NCI-H69 (cell line): Measurements from ENCODE around the gene TMEM202.
A peak's percentile ranks its signal among the peaks of the same experiment; 100 is the strongest.
"Not testable (repeated sequence)": the region's sequence is repeated elsewhere in the genome, so short reads cannot be mapped to it uniquely, and the experiment has no call there.

Experiments used
- DNase-seq: peaks from one replicate; lab custom pipeline; 2025; lab: John Stamatoyannopoulos, UW

The TMEM202 gene

DNA sequence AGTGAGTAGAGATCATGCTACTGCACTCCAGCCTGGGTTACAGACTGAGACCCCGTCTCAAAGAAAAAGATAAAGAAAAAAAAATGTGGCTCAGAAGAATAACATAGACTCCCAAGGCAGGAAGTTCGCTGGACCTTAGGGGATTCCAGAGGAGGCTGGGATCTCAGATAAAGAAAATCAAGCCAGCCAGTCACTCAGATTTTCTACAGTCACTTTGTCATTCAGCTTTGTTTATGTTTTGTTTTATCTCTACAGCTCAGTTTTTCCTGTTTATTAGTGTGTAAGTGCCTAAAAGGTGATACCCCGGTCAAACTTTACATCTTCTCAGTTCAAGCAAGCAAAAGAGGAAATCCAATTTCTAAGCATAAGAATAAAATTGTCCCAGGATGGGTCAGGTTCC lies 6.3 kb downstream of the TMEM202 start:
- DNase-seq = no peak

- no peak for DNase-seq
Observed at GRCh38 chr15:72404841-72405240, 6.7 kb downstream of the TMEM202 start.

GRCh38 chr15:72406936-72407335 lies 8.8 kb downstream of the TMEM202 start:
- no peak for DNase-seq

GRCh38 chr15:72411111-72411510 lies 13.0 kb downstream of the TMEM202 start:
- no peak for DNase-seq

- DNase-seq = no peak
Observed at GRCh38 chr15:72411544-72411943, 13.4 kb downstream of the TMEM202 start.

GRCh38 chr15:72413337-72413736 lies 15.2 kb downstream of the TMEM202 start:
- not testable (repeated sequence) for DNase-seq

- DNase-seq = no peak
Observed at GRCh38 chr15:72415304-72415703, 17.2 kb downstream of the TMEM202 start.

GRCh38 chr15:72419768-72420167 lies 21.7 kb downstream of the TMEM202 start:
- not testable (repeated sequence) for DNase-seq

GRCh38 chr15:72420576-72420975 lies 22.5 kb downstream of the TMEM202 start:
- no peak for DNase-seq

- DNase-seq = no peak
Observed at GRCh38 chr15:72421484-72421883, 23.4 kb downstream of the TMEM202 start.

- peak; percentile 1 for DNase-seq
Observed at GRCh38 chr15:72423256-72423655, 25.2 kb downstream of the TMEM202 start.

DNA sequence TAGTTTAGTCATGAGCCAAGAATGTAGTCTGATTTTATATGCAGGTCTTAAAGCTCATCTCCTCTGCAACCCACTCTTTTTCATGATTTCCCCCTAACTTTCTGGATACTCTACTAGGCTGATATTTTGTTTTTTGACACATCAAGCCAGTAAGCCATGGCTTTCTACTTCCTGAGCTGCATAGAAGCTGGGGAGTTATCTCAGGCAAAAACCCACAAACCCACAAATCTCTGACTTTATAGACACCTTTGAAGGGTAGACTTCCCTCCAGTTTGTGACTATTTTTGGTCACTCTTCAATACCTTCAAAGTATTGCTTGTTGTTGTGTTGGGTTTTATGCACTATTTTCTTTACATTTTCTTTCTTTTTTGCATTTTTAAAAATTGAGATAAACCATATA lies 28.6 kb downstream of the TMEM202 start:
- DNase-seq = no peak

- DNase-seq = no peak
Observed at GRCh38 chr15:72437650-72438316, 39.7 kb downstream of the TMEM202 start.

- DNase-seq = not testable (repeated sequence)
Observed at GRCh38 chr15:72442848-72443247, 44.7 kb downstream of the TMEM202 start.

DNA sequence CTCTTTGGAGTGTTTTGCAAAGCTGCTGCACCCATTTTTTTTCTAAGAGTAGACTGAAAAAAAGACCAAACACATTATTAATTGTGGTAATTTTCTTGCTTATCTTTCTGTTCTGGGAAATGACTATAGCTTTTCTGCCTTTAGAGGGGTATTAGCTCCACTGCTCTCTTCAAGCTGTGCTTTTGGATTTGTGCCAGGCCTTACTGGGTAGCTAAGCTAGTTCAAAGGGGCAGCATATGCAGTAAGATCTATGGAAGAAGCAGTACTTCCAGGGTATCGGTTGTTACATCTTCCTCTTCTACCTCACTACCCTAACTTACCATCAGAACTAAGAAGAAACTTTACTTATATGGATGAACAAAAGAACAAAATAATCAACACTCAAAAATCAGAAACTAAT lies 47.3 kb downstream of the TMEM202 start:
- DNase-seq = peak; percentile 46

DNA sequence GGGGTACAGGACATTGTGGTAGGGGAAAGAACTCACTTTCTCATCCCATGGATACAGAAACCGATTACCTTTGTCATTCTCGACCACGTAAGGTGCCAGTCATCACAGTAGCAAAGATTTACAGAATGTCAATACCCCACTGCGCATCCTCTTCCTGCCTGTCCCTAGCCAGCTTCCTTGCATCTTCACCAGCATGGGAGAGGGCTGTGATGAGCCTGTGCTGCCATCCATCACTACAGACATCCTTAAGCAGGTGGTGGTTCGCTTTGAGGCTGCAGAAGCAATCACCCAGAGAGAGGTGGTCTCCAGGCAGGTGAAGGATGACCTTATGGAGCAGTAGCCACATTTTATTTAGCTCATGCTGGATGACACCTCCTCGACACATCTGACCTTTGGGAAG lies 52.7 kb downstream of the TMEM202 start:
- no peak for DNase-seq

GRCh38 chr15:72451224-72451623 lies 53.1 kb downstream of the TMEM202 start:
- DNase-seq = peak; percentile 9

DNA sequence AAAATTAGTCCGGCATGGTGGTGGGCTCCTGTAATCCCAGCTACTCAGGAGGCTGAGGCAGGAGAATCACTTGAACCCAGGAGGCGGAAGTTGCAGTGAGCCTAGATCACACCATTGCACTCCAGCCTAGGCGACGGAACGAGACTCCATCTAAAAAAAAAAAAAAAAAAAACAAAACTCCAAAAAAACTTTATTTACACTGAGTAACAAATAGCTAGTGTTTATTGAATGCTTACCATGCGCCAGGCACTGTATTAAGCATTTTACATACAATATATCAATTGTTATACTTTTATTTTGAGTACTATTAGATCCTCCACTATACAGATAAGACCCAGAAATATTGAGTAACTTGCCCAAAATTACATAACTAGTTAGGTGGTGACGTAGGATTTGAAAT lies 58.6 kb downstream of the TMEM202 start:
- DNase-seq = no peak
